Erythroblast (primary cell): ENCODE results near the gene TPRG1L.

ENCODE experiments used
- GATA1 ChIP-seq: IDR thresholded peaks from 2 replicates; pipeline ENCODE4 v1.6.1; 2011; ENCODE audit warnings: low read depth, mild to moderate bottlenecking, control low read depth, low read length, moderate library complexity
- POLR2A ChIP-seq: IDR thresholded peaks from 2 replicates; pipeline ENCODE4 v1.6.1; 2011; ENCODE audit warnings: mild to moderate bottlenecking, low read length

GRCh38 chr1:3645666-3646355, 21.0 kb downstream of the TPRG1L start:
- TF ChIP-seq POLR2A (no peak), GATA1 (no peak)
